ENCODE measurements around the gene MYMK.

MYMK gene

DNA sequence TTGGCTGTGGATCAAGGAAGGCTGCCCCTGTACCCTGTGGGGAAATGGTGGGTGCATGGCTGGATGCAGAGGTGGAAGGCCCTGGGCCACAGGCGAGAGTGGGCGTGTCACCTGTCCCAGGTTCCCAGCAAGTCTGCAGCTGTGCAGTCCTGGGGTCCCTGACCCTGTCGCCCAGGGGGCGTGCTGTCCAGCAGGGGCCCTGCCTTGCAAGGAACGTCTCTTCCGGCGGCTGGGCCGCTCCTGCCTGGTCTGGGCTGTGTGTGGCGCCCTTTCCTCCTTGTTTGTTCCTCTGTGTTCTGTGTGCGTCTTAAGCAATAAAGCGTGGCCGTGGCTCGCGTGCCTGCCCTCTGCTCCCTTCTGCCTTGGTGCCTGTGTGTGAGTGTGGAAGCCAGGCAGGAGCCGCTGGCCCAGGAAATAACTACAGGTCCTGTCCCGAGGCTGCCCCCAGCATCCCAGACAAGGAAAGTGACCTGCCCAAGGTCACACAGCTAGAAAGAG lies 54.3 kb downstream of the MYMK start:
- no peak overlapping the region for H3K4me3 ChIP-seq (ENCODE audit: extremely low read depth, insufficient read depth, low read length, poor library complexity, severe bottlenecking)
- 84 to 85% methylated on average over 11 to 14 of the region's 16 CpGs for WGBS, 2 experiments (ENCODE audit: insufficient coverage in 2 of 2)
- peaks cover 48% of the 10 kb centered on the region for H3K36me3 ChIP-seq (ENCODE audit: control insufficient read depth, insufficient read depth, low read length)
- peak overlapping the region; percentile 45 for H3K27ac ChIP-seq (ENCODE audit: low read depth, low read length, severe bottlenecking)
- H3K4me1 ChIP-seq (ENCODE audit: control insufficient read depth, insufficient read depth, low read length, poor library complexity, severe bottlenecking) = peaks cover 3% of the 10 kb centered on the region
- no peaks in the 10 kb centered on the region for H3K9me3 ChIP-seq (ENCODE audit: control insufficient read depth, low read length)

DNA sequence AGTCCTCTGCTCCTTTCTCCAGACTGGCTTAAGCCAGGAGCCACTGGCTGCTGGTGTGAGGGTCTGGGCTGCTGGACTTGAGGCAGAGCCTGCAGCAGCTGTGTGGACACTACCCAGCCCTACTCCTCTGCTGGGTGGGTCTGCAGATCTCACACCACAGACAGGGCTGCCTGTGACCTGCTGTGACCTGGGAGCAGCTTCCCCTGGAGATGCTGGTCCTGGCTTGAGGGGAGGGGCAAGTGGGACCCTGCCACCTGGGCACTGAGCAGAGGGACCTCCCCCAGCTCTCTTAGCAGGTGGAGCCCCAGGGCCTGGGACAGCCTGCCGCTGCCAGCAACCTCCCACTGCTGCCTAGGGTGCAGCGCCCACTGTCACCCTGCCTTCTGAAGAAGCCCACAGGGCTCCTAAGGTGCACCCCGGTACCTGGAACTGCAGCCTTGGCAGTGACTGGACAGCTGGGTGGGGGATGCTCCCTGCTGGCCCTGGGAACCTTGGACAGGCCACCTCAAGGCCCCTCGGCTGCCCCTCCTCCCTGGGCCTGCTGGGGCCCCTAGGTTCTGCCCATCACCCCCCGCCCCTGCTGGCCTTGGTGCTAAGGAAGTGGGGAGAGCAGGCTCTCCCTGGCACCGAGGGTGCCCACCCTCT lies 55.9 kb downstream of the MYMK start:
- Histone ChIP-seq H3K36me3 (ENCODE audit: control insufficient read depth, insufficient read depth, low read length) (peaks cover 40% of the 10 kb centered on the region), H3K4me1 (ENCODE audit: control insufficient read depth, insufficient read depth, low read length, poor library complexity, severe bottlenecking) (peaks cover 3% of the 10 kb centered on the region), H3K9me3 (ENCODE audit: control insufficient read depth, low read length) (no peaks in the 10 kb centered on the region), H3K4me3 (ENCODE audit: extremely low read depth, insufficient read depth, low read length, poor library complexity, severe bottlenecking) (no peak overlapping the region), H3K27ac (ENCODE audit: low read depth, low read length, severe bottlenecking) (no peak overlapping the region)
- 93 to 100% methylated on average over 3 to 6 of the region's 6 CpGs for WGBS, 2 experiments (ENCODE audit: insufficient coverage in 2 of 2)

DNA sequence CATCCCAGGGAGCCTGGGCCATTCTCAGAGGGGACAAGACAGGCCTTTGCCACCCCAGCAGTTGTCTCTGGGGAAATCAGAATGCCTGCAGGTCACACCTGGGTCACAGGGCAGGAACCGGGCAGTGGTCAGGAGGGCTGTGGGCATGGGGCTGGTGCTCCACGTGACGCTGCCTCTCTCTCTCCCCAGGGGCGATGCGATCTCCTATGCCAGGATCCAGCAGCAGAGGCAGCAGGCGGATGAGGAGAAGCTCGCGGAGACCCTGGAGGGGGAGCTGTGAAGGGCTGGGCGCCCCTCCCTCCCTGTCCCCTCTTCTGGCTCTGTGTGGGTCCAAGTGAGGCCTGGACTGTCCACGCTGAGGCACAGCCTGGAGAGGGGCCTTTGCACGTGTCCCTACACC lies 56.4 kb downstream of the MYMK start:
- H3K9me3 ChIP-seq (ENCODE audit: control insufficient read depth, low read length) = no peaks in the 10 kb centered on the region
- WGBS, 2 experiments (ENCODE audit: insufficient coverage in 2 of 2) = 89 to 100% methylated on average over 3 to 4 of the region's 11 CpGs
- H3K4me1 ChIP-seq (ENCODE audit: control insufficient read depth, insufficient read depth, low read length, poor library complexity, severe bottlenecking) = peaks cover 3% of the 10 kb centered on the region
- H3K27ac ChIP-seq (ENCODE audit: low read depth, low read length, severe bottlenecking) = no peak overlapping the region
- no peak overlapping the region for H3K4me3 ChIP-seq (ENCODE audit: extremely low read depth, insufficient read depth, low read length, poor library complexity, severe bottlenecking)
- H3K36me3 ChIP-seq (ENCODE audit: control insufficient read depth, insufficient read depth, low read length) = peaks cover 35% of the 10 kb centered on the region

DNA sequence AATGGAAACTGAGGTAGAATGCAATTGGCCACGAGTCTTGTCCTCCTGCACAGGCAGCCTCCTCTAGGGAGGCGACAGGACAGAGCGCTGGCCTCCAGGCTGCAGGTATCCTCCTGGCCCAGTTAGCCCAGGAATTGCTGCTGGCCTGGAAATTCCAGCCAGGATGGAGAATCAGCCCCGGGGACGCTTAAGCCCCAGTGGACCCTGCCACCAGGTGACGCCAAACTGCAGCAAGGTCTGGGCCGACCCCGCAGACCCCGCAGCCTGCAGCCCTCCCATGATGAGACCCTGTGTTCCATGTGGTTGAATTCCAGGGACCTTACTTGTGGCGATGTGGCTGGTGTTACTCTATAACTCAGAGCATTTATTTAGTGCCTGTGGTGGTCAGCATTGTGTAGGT lies 57.7 kb downstream of the MYMK start:
- Histone ChIP-seq H3K4me3 (ENCODE audit: extremely low read depth, insufficient read depth, low read length, poor library complexity, severe bottlenecking) (no peak overlapping the region), H3K27ac (ENCODE audit: low read depth, low read length, severe bottlenecking) (no peak overlapping the region), H3K4me1 (ENCODE audit: control insufficient read depth, insufficient read depth, low read length, poor library complexity, severe bottlenecking) (no peaks in the 10 kb centered on the region), H3K36me3 (ENCODE audit: control insufficient read depth, insufficient read depth, low read length) (peaks cover 22% of the 10 kb centered on the region), H3K9me3 (ENCODE audit: control insufficient read depth, low read length) (no peaks in the 10 kb centered on the region)
- 87% methylated on average over 7 to 10 of the region's 10 CpGs for WGBS, 2 experiments (ENCODE audit: insufficient coverage in 2 of 2)

DNA sequence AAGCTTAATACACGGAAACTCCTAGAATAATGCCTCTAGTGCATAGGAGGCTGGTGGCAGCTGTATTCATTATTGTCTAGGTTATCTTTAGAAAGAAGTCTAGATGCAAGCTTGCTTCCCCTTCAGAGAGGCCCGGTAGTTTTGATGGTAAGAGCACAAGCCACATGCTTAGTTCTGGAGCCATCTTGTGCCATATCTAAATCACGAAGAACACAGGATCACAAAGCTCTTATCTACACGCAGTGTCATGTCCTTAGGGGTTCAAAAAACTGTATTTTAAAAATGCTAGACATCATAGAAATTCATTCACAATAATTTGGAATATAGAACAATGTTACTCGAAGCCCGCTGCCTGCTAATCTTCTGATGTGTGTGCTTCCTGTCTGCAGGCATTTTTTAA lies 58.8 kb downstream of the MYMK start:
- Histone ChIP-seq H3K27ac (ENCODE audit: low read depth, low read length, severe bottlenecking) (no peak overlapping the region), H3K4me1 (ENCODE audit: control insufficient read depth, insufficient read depth, low read length, poor library complexity, severe bottlenecking) (no peaks in the 10 kb centered on the region), H3K4me3 (ENCODE audit: extremely low read depth, insufficient read depth, low read length, poor library complexity, severe bottlenecking) (no peak overlapping the region), H3K9me3 (ENCODE audit: control insufficient read depth, low read length) (no peaks in the 10 kb centered on the region), H3K36me3 (ENCODE audit: control insufficient read depth, insufficient read depth, low read length) (peaks cover 11% of the 10 kb centered on the region)
- 95 to 100% methylated on average over 2 to 3 of the region's 6 CpGs for WGBS, 2 experiments (ENCODE audit: insufficient coverage in 2 of 2)

DNA sequence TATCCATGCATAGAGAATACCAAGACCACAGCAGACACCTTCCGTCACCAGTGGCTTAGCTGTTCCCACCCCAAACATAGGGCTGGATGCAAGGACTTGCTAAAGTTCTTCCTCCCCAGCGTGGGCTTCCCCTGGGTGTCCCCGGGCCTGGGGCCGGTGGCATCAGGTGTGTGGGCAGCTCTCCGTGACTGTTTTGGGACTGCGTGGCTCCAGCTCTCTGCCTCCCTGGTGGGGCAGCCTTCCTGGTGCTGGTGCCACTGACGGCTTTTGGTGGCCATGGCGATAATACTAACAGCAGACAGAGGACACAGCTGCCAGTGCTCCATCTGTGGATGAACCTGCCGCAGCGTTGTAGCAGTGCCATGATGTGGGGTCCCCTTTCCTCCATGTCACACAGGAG lies 60.1 kb downstream of the MYMK start:
- H3K27ac ChIP-seq (ENCODE audit: low read depth, low read length, severe bottlenecking) = no peak overlapping the region
- H3K9me3 ChIP-seq (ENCODE audit: control insufficient read depth, low read length) = no peaks in the 10 kb centered on the region
- WGBS, 2 experiments (ENCODE audit: insufficient coverage in 2 of 2) = 95% methylated on average over 8 of the region's 10 CpGs
- H3K4me1 ChIP-seq (ENCODE audit: control insufficient read depth, insufficient read depth, low read length, poor library complexity, severe bottlenecking) = peaks cover 4% of the 10 kb centered on the region
- peaks cover 11% of the 10 kb centered on the region for H3K36me3 ChIP-seq (ENCODE audit: control insufficient read depth, insufficient read depth, low read length)
- H3K4me3 ChIP-seq (ENCODE audit: extremely low read depth, insufficient read depth, low read length, poor library complexity, severe bottlenecking) = no peak overlapping the region
